ENCODE data around the gene MSH2.
"Not testable (repeated sequence)": the region's sequence is repeated elsewhere in the genome, so short reads cannot be mapped to it uniquely, and the experiment has no call there.

MSH2 gene

GRCh38 chr2:47414682-47415458, 11.9 kb downstream of the MSH2 start:
- no peak for TF ChIP-seq CTCF (IDR thresholded peaks at IDR 0.05; ENCODE audit: insufficient read depth, missing control alignments)
- DNase-seq (ENCODE audit: insufficient read length, low spot score) (no peak), FAIRE-seq (no peak)

- TF ChIP-seq CTCF (IDR thresholded peaks at IDR 0.05; ENCODE audit: insufficient read depth, missing control alignments) = no peak
- no peak for FAIRE-seq
- DNase-seq (ENCODE audit: insufficient read length, low spot score) = no peak
Observed at GRCh38 chr2:47420214-47420613, 17.3 kb downstream of the MSH2 start.

- FAIRE-seq; DNase-seq (ENCODE audit: insufficient read length, low spot score): not testable (repeated sequence)
Observed at GRCh38 chr2:47420683-47421082, 17.7 kb downstream of the MSH2 start.

- no peak for DNase-seq (ENCODE audit: insufficient read length, low spot score)
Observed at GRCh38 chr2:47422016-47422415, 19.1 kb downstream of the MSH2 start.

GRCh38 chr2:47422560-47422959, 19.6 kb downstream of the MSH2 start:
- FAIRE-seq (no peak), DNase-seq (ENCODE audit: insufficient read length, low spot score) (no peak)
- no peak for TF ChIP-seq CTCF (IDR thresholded peaks at IDR 0.05; ENCODE audit: insufficient read depth, missing control alignments)

More at GRCh38 chr2:47422016-47422415, 19.1 kb downstream of the MSH2 start:
- TF ChIP-seq CTCF (IDR thresholded peaks at IDR 0.05; ENCODE audit: insufficient read depth, missing control alignments) = no peak
- no peak for FAIRE-seq

GRCh38 chr2:47426786-47427185, 23.8 kb downstream of the MSH2 start:
- no peak for TF ChIP-seq CTCF (IDR thresholded peaks at IDR 0.05; ENCODE audit: insufficient read depth, missing control alignments)
- no peak for FAIRE-seq

GRCh38 chr2:47429795-47430194, 26.8 kb downstream of the MSH2 start:
- no peak for DNase-seq (ENCODE audit: insufficient read length, low spot score)
- no peak for FAIRE-seq
- TF ChIP-seq CTCF (IDR thresholded peaks at IDR 0.05; ENCODE audit: insufficient read depth, missing control alignments) = no peak

More at GRCh38 chr2:47426786-47427185, 23.8 kb downstream of the MSH2 start:
- no peak for DNase-seq (ENCODE audit: insufficient read length, low spot score)

GRCh38 chr2:47433006-47433405, 30.1 kb downstream of the MSH2 start:
- not testable (repeated sequence) for FAIRE-seq; DNase-seq (ENCODE audit: insufficient read length, low spot score)

GRCh38 chr2:47433445-47433844, 30.5 kb downstream of the MSH2 start:
- not testable (repeated sequence) for DNase-seq (ENCODE audit: insufficient read length, low spot score); FAIRE-seq

All from D721Med (cell line).